ENCODE measurements around the gene SP110. TPM values are rescaled to one million over a fixed set of nuclear protein-coding genes. Genes with fewer than 3 reads are reported as not detected.

Gene SP110
- total and polyA plus RNA-seq, 2 of the 8 experiments (the other 6 are each of a cell fraction or from before 2014, with no cell fraction given): 3.1 to 7.1 TPM

- Histone ChIP-seq H4K91ac (replicated peaks; ENCODE audit: insufficient read length, low read length) (no peak overlapping the region), H2BK12ac (ENCODE audit: low read depth, low read length) (no peak overlapping the region), H4K20me1 (replicated peaks in 1 of 2; ENCODE audit: control insufficient read depth in 1 of 2, insufficient read depth in 2 of 2, low read length in 2 of 2) (no peaks in the 10 kb centered on the region), H4K5ac (ENCODE audit: insufficient read length, low read depth, low read length) (no peak overlapping the region), H2BK20ac (ENCODE audit: low read length) (no peak overlapping the region), H3K23ac (ENCODE audit: insufficient read length) (no peak overlapping the region), H3K4me3 (ENCODE audit: extremely low read depth in 1 of 4, insufficient read depth in 2 of 4, low read depth in 3 of 4, low read length in 4 of 4) (no peak overlapping the region), H2BK15ac (ENCODE audit: low read length) (no peak overlapping the region), H3K27me3 (replicated peaks in 1 of 4; ENCODE audit: control insufficient read depth in 3 of 4, extremely low read depth in 1 of 4, insufficient read depth in 3 of 4, low read length in 3 of 4) (no peaks in the 10 kb centered on the region), H3K4me1 (replicated peaks in 1 of 4; ENCODE audit: control insufficient read depth in 3 of 4, insufficient read depth in 4 of 4, low read length in 3 of 4) (no peaks in the 10 kb centered on the region), H2AK5ac (ENCODE audit: low read depth, low read length) (no peak overlapping the region), H2AFZ (ENCODE audit: low read length) (no peak overlapping the region), H3K14ac (ENCODE audit: insufficient read length) (no peak overlapping the region), H2BK5ac (ENCODE audit: low read depth, low read length) (no peak overlapping the region), H3K79me2 (ENCODE audit: control insufficient read depth in 1 of 2, insufficient read depth in 2 of 2, low read length in 2 of 2) (no peaks in the 10 kb centered on the region), H3K23me2 (ENCODE audit: low read depth, low read length) (no peaks in the 10 kb centered on the region), H3K9me3 (ENCODE audit: insufficient read depth in 2 of 2, low read depth in 1 of 2, low read length in 1 of 2) (peaks cover 3 to 4% of the 10 kb centered on the region in 2 experiments; a peak in 2 of 4 replicates), H4K8ac (ENCODE audit: extremely low read depth, insufficient read depth, low read length) (no peak overlapping the region), H3K36me3 (ENCODE audit: control insufficient read depth in 2 of 4, insufficient read depth in 4 of 4, low read length in 3 of 4) (no peaks in the 10 kb centered on the region; a peak in 1 of 8 replicates), H3K79me1 (ENCODE audit: low read depth, low read length) (no peaks in the 10 kb centered on the region), H3K56ac (replicated peaks; ENCODE audit: insufficient read length, low read depth, low read length) (no peak overlapping the region), H3K4me2 (ENCODE audit: insufficient read depth in 1 of 2, low read depth in 2 of 2, low read length in 2 of 2) (no peak overlapping the region), H3K4ac (replicated peaks; ENCODE audit: insufficient read length, low read depth, low read length) (no peak overlapping the region), H3K18ac (ENCODE audit: extremely low read depth, low read length) (no peak overlapping the region), H3K9ac (replicated peaks in 1 of 4; ENCODE audit: extremely low read depth in 1 of 4, low read depth in 3 of 4, low read length in 3 of 4) (no peak overlapping the region), H2BK120ac (replicated peaks; ENCODE audit: low read depth, low read length) (no peak overlapping the region), H3K27ac (ENCODE audit: low read depth, low read length) (no peak overlapping the region)
- 77% methylated on average over 1 of the region's 1 CpG; no CpG with 5 or more reads in 1 of the 2 experiments for WGBS, 2 experiments (ENCODE audit: extremely low coverage in 1 of 2, insufficient coverage in 1 of 2, insufficient read length in 1 of 2, insufficient replicate concordance in 2 of 2, low coverage in 1 of 2, low lambda C conversion rate in 2 of 2, missing lambda C conversion rate in 1 of 2)
- ChIA-PET POLR2A (ENCODE audit: partially characterized antibody) (no interaction called here), CTCF (ENCODE audit: partially characterized antibody) (interaction anchor here (0.5 to 1.5 kb wide), 2 partner anchors 8 to 880 kb away, joined by 3 to 5 read pairs; no protein-coding TSS in a partner anchor)
- TF ChIP-seq POU5F1 (IDR thresholded peaks at IDR 0.05; ENCODE audit: low read depth, low read length) (no peak), MAX (IDR thresholded peaks at IDR 0.05) (no peak), HDAC6 (IDR thresholded peaks at IDR 0.05; ENCODE audit: low read depth, low read length) (no peak), CREB1 (IDR thresholded peaks at IDR 0.05) (no peak), RXRA (IDR thresholded peaks at IDR 0.05; ENCODE audit: insufficient read depth, low read depth, low read length) (no peak), TAF7 (optimal IDR thresholded peaks at IDR 0.05; ENCODE audit: borderline replicate concordance, low read depth, low read length) (no peak)
- FAIRE-seq (no peak), DNase-seq (ENCODE audit: low read depth in 1 of 2, low spot score in 2 of 2) (no peak)
These were observed 85.2 kb downstream of the SP110 start for GRCh38 chr2:230134496-230135129.
